ENCODE data around the gene RP2. TPM values are rescaled to one million over a fixed set of nuclear protein-coding genes. Genes with fewer than 3 reads are reported as not detected.

Gene RP2
- polyA plus RNA-seq, 3 donors from 2014 or later: 4.4 to 13.2 (median 8.2) TPM

DNA sequence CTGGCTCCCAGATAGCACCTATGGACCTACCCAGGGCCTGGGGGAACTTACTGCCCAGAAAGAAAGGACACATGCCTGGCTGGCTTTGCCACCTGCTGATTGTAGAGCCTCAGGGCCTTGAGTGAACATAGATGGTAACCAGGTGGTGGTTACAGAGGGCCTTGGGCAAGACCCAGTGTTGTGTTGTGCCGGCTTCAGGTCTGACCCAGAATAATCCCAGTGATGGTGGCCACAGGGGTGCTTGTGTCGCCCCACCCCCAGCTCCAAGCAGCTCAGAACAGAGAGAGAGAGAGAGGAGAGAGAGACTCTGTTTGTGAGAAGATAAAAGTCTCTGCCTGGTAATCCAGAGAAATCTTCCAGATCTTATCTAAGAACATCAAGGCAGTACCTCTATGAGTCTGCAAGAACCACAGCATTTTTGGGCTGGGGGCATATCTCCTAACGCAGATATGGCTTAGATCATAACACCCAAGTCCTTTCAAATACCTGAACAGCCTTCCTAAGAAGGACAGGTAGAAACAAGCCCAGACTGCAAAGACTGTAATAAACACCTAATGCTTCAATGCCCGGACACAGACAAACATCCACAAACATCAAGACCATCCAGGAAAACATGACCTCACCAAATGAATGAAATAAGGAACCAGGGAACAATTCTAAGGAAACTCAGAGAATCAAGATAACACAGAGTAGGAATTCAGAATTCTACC lies 16.3 kb upstream of the RP2 start:
- H3K9me3 Mint-ChIP-seq: peaks cover 0 to 5% (median 0%) of the 10 kb centered on the region in 6 donors
- H3K27ac Mint-ChIP-seq: no peak overlapping the region
- H3K36me3 Mint-ChIP-seq: no peaks in the 10 kb centered on the region
- no peaks in the 10 kb centered on the region for H3K4me1 Mint-ChIP-seq
- peaks cover 0 to 8% (median 0%) of the 10 kb centered on the region in 3 donors for H3K27me3 Mint-ChIP-seq (ENCODE audit: low read depth in 3 of 3)
- no peak overlapping the region for H3K4me3 Mint-ChIP-seq
- DNase-seq: no peak

DNA sequence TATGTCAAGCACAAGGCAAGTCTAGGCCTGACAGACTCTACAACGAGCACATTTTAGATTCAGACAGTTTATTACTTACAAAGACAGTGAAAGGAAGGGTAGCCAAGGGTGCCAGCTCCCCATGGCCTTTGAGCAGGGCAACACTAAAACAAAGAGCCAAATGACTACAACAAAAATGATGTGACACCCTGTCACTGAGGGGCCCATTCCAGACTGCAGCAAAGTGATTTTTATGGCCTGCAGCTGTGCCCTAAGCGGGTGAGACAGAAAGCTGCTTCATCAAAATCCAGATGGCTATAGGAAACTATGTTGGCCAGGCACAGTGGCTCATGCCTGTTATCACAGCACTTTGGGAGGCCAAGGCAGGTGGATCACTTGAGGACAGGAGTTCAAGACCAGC lies 13.4 kb upstream of the RP2 start:
- DNase-seq: no peak

DNA sequence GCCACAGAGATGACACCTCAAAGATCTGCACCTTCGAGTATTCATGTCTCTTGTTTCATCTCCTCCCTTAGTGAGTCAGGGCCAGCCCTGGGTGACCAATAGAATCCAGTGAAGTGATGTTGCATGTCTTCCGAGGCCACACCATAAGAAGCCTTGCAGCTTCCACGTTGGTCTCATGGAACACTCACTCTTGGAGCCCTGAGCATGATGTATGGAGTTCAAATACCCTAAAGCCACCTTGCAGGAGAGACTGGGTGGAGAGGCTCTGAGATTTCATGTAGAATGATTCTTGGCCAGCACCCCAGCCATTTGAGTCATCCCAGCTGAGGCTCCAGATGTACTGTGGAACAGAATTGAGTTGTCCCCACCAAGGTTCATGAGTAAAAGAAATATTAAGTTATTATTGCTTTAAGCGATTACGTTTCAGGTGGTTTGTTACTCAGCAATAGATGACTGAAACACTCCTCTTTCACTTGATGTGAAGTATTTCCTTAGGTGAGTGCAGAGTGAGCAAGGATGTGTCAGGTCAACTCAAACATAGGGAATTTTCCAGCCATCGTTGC lies 5.0 kb upstream of the RP2 start:
- Mint-ChIP-seq H3K27me3 (ENCODE audit: low read depth in 3 of 3) (peaks cover 2 to 7% (median 3%) of the 10 kb centered on the region in 3 donors), H3K9me3 (no peaks in the 10 kb centered on the region), H3K27ac (no peak overlapping the region), H3K4me3 (no peak overlapping the region), H3K4me1 (peaks cover 3 to 6% of the 10 kb centered on the region in 2 donors), H3K36me3 (no peaks in the 10 kb centered on the region)
- no peak for DNase-seq

More for the DNA sequence above, 13.4 kb upstream of the RP2 start:
- H3K27me3 Mint-ChIP-seq (ENCODE audit: low read depth in 3 of 3): peaks cover 2 to 9% (median 3%) of the 10 kb centered on the region in 3 donors
- H3K9me3 Mint-ChIP-seq: peaks cover 0 to 5% (median 0%) of the 10 kb centered on the region in 6 donors
- H3K4me3 Mint-ChIP-seq: no peak overlapping the region
- no peak overlapping the region for H3K27ac Mint-ChIP-seq
- H3K36me3 Mint-ChIP-seq: no peaks in the 10 kb centered on the region
- H3K4me1 Mint-ChIP-seq: no peaks in the 10 kb centered on the region

DNA sequence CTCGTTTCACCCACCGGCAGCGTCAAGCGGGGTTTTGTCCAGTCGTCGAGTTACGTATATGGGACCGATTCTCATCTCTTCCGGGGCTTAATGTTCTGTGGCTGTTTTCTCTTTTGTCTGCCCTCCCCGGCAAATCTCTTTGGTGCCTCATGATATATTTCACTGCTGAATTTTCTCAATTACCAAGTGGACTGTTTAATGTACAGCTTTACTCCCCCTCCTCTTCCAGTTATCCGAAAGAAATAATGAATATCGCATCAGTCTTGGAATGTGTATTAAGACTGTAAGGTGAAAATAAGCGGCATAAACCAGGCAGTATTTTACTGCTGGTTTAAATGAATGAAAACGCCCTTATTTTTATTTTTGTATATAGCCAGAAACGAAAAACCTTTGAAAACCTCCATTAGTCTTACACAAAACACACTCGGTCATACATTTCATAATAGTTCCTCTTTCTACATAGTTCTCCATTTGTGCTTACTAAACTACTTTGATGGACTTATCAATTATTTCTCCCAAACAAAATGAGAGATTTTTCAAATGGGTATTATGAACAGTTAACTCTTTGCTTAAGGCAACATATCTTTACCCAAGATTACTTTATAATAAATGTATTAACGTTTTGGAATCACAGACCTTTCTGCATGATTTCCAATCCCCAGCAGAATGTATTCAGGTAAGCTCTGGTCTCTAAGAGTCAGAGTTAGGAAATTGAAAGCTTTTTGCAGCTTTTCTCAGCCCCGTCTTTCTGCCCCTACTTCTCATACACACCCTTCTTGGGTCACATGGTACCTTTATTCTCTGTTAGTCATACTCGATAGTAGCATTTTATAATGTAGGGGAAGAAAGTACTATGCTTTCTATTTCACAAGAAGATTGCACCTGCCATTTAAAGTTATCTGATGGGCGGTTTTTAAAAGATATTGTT lies 979 bp downstream of the RP2 start:
- peak in 2 of 3 donors; percentile 6 to 10 for DNase-seq
- Mint-ChIP-seq H3K27me3 (ENCODE audit: low read depth in 3 of 3) (peaks cover 2 to 3% (median 3%) of the 10 kb centered on the region in 3 donors), H3K9me3 (no peaks in the 10 kb centered on the region), H3K27ac (peak overlapping the region; percentile 92 to 98 (median 96)), H3K4me3 (peak overlapping the region; percentile 88 to 99 (median 98)), H3K36me3 (no peaks in the 10 kb centered on the region), H3K4me1 (peaks cover 15 to 33% of the 10 kb centered on the region in 2 donors)

DNA sequence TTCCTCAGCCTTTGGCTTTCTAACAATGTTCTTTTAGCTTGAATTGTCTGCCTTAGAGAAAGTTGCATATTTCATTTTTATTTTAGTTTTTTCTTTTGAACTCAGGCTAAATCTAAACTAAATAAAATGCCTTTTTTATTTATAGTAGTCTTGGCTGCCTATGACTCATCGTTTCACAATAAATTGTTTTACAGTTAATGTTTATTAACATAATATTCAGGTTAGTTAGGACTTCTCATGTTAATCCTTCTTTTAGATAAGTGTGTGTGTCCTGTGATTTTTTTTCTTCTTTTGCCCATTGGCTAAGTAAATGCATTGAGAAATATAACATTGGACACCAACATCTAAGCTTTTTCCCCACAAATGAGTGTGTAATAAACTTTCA lies 1.6 kb downstream of the RP2 start:
- DNase-seq: no peak
- peaks cover 0 to 3% (median 3%) of the 10 kb centered on the region in 3 donors for H3K27me3 Mint-ChIP-seq (ENCODE audit: low read depth in 3 of 3)
- no peaks in the 10 kb centered on the region for H3K36me3 Mint-ChIP-seq
- no peaks in the 10 kb centered on the region for H3K9me3 Mint-ChIP-seq
- H3K4me3 Mint-ChIP-seq: peak overlapping the region; percentile 88 to 99 (median 98)
- peaks cover 17 to 33% of the 10 kb centered on the region in 2 donors for H3K4me1 Mint-ChIP-seq
- H3K27ac Mint-ChIP-seq: peak overlapping the region in 5 of 6 donors; percentile 92 to 98 (median 96)

DNA sequence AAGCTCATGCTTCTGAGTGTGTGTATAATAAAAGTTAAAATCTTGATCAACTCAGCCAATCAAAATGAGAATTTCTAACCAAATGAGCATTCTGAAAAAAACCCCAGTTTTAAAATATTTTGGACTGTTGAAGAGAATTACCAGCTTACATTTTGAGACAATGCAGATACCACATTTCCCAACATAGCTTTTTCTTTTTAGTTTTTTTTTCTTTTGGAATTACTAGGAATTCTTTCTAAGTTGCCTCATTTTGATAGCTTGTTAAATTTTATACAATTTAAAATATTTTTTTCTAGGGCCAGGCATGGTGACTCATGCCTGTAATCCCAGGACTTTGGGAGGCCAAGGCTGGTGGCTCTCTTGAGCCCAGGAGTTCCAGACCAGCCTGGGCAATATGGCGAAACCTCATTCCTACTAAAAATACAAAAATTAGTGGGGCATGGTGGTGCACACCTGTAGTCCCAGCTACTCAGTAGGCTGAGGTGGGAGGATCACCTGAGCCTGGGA lies 2.2 kb downstream of the RP2 start:
- H3K9me3 Mint-ChIP-seq: no peaks in the 10 kb centered on the region
- H3K27ac Mint-ChIP-seq: peak overlapping the region in 1 of 6 donors; percentile 92
- peaks cover 17 to 33% of the 10 kb centered on the region in 2 donors for H3K4me1 Mint-ChIP-seq
- DNase-seq: no peak
- peak overlapping the region in 1 of 5 donors; percentile 95 for H3K4me3 Mint-ChIP-seq
- H3K27me3 Mint-ChIP-seq (ENCODE audit: low read depth in 3 of 3): peaks cover 0 to 4% (median 3%) of the 10 kb centered on the region in 3 donors
- H3K36me3 Mint-ChIP-seq: no peaks in the 10 kb centered on the region

DNA sequence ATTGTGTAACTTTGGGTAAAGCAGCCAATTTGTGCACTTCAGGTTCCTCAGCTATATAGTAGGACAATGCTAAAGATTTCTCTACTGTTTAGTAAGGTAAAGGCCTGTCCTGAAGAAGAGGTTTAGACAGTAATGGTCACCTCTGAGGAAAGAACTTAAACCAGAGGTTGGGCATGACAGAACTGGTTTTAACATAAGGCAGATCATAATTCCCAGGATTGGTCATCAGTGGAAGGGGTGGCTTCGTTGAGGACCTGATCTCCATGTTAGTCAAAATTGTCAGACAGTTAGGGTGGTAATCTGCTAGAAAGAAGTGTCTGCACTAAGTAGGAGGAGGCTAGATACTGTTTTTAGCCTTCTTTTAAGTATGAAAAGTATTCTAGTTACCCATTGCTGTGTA lies 4.1 kb downstream of the RP2 start:
- no peak for DNase-seq
- Mint-ChIP-seq H3K36me3 (no peaks in the 10 kb centered on the region), H3K4me3 (no peak overlapping the region), H3K9me3 (no peaks in the 10 kb centered on the region), H3K4me1 (peaks cover 26 to 44% of the 10 kb centered on the region in 2 donors), H3K27ac (no peak overlapping the region), H3K27me3 (ENCODE audit: low read depth in 3 of 3) (peaks cover 0 to 3% (median 1%) of the 10 kb centered on the region in 3 donors)

DNA sequence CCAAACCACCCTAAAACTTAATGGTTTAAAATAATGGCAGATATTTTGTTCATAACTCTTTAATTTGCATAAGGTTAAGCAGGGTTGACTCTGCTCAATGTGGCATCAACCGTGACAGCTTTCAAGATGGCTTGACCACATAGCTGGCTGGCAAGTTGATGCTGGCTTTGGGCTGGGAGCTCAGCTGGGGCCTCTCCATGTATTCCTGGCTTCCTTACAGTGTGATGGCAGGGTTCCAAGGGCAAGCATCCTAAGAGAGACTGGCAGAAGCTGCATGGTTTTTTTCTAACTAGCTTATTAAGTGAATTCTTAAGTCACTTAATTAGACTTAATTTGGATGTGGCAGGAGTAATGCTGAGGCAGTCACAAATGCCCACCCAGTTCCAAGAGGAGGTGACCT lies 4.5 kb downstream of the RP2 start:
- H3K27ac Mint-ChIP-seq: no peak overlapping the region
- H3K36me3 Mint-ChIP-seq: no peaks in the 10 kb centered on the region
- H3K4me3 Mint-ChIP-seq: no peak overlapping the region

DNA sequence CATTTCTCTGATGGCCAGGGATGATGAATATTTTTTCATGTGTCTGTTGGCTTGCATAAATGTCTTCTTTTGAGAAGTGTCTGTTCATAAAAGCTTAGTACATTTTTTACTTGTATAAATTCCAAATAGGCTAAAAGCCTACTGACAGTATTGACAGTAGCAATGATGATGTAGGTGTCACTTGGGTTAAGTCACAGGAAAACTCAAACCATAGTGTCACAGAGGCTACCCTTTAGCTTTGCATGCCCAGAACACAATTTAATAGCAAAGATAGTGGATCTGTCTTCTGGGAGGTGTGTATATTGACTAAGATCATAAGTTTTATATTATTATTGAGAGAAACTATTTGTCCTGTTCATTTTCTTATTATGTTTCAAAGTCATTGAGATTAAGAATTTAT lies 8.1 kb downstream of the RP2 start:
- H3K27me3 Mint-ChIP-seq (ENCODE audit: low read depth in 3 of 3): peaks cover 0 to 1% (median 0%) of the 10 kb centered on the region in 3 donors
- peaks cover 13 to 26% of the 10 kb centered on the region in 2 donors for H3K4me1 Mint-ChIP-seq
- H3K4me3 Mint-ChIP-seq: peak overlapping the region in 1 of 5 donors; percentile 24
- no peaks in the 10 kb centered on the region for H3K9me3 Mint-ChIP-seq
- DNase-seq: peak in 1 of 3 donors; percentile 2
- H3K27ac Mint-ChIP-seq: peak overlapping the region in 2 of 6 donors; percentile 40 to 69
- no peaks in the 10 kb centered on the region for H3K36me3 Mint-ChIP-seq

More for the DNA sequence above, 4.5 kb downstream of the RP2 start:
- H3K9me3 Mint-ChIP-seq: no peaks in the 10 kb centered on the region
- H3K4me1 Mint-ChIP-seq: peaks cover 23 to 40% of the 10 kb centered on the region in 2 donors
- no peak for DNase-seq
- peaks cover 0 to 2% (median 1%) of the 10 kb centered on the region in 3 donors for H3K27me3 Mint-ChIP-seq (ENCODE audit: low read depth in 3 of 3)

DNA sequence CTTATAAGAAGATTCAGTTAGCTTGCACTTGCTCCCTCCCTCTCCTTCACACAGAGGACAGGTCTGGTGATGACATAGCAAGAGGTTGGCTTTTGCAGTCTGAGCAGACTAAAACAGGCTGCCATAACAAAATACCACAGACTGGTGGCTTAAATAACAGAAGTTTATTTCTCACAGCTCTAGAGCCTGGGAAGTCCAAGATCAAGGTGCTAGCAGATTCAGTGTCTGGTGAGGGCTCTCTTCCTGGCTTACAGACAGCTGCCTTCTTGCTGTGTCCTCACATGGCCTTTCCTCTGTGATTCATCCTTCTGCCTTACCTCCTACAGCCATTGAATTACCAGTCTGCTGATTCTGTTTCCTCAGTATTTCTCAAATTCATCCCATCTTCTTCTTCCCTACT lies 13.1 kb downstream of the RP2 start:
- Mint-ChIP-seq H3K9me3 (no peaks in the 10 kb centered on the region), H3K4me3 (peak overlapping the region in 1 of 5 donors; percentile 13), H3K27me3 (ENCODE audit: low read depth in 3 of 3) (peaks cover 0 to under 1% (median 0%) of the 10 kb centered on the region in 3 donors), H3K36me3 (no peaks in the 10 kb centered on the region), H3K27ac (no peak overlapping the region), H3K4me1 (peaks cover 13 to 17% of the 10 kb centered on the region in 2 donors)
- no peak for DNase-seq

DNA sequence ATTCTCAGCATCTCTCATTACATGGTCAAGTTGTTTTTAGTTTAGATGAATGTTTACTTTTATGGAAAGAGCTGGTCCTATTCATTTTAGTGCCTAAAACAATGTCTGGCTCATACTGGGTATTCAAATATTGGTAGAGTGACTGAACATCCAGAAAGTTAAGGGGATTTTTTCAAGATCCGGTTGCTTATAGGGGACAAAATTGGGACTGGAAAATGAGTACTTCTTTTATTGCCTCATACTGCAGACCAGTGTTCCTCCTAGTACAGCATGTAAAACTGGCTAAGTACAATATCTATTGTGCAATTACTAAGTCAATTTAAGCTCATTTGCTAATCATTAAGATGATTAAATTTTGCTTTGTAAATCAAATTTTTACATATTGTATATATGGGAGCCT lies 13.9 kb downstream of the RP2 start:
- DNase-seq: no peak
- no peak overlapping the region for H3K27ac Mint-ChIP-seq
- peaks cover 0 to 3% (median 0%) of the 10 kb centered on the region in 3 donors for H3K27me3 Mint-ChIP-seq (ENCODE audit: low read depth in 3 of 3)
- no peak overlapping the region for H3K4me3 Mint-ChIP-seq
- H3K9me3 Mint-ChIP-seq: no peaks in the 10 kb centered on the region
- H3K36me3 Mint-ChIP-seq: no peaks in the 10 kb centered on the region
- peaks cover 7 to 9% of the 10 kb centered on the region in 2 donors for H3K4me1 Mint-ChIP-seq

DNA sequence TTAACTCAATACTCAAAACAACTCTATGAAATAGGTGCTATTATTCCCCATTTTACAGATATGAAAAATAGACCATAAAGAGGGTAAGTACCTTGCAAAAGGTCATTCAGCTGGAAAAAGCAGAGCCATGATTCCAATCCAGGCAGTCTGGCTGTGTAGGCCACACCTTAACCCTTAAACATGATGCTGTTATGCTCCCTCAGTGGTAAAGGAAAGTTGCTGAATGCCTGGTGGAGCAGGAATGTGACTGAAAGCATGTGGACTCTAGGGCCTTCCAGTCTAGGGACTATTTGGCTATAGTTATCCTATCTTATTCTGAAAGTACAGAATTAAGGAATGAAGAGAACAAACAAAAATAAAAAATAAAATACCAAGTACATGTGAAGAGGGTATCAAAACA lies 19.6 kb downstream of the RP2 start:
- H3K9me3 Mint-ChIP-seq: no peaks in the 10 kb centered on the region
- H3K27ac Mint-ChIP-seq: no peak overlapping the region
- H3K4me1 Mint-ChIP-seq: peaks cover 0 to 2% of the 10 kb centered on the region in 2 donors
- peaks cover 0 to 3% (median 0%) of the 10 kb centered on the region in 3 donors for H3K27me3 Mint-ChIP-seq (ENCODE audit: low read depth in 3 of 3)
- no peak for DNase-seq
- H3K4me3 Mint-ChIP-seq: no peak overlapping the region
- H3K36me3 Mint-ChIP-seq: peaks cover 0 to 3% (median 0%) of the 10 kb centered on the region in 3 donors

DNA sequence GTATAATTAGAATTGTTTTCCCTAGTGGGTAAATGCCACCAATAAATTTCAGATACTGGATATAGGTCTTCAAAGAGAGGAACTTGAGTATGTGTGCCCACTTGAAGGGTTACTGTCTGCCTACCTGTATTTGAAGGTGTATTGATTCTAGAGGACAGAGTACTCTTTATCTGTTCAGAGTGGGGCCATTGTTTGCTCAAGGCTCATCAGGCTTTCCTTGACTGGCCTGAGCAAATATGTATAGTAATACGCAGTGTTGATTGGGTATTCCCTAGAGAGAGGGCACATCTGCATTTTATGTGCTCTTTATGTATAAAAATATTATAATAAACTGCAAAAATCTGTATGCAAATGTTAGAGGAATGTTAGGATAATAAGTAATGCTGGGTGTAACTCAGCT lies 23.7 kb downstream of the RP2 start:
- Mint-ChIP-seq H3K4me3 (no peak overlapping the region), H3K27ac (no peak overlapping the region), H3K27me3 (ENCODE audit: low read depth in 3 of 3) (peaks cover 0 to 5% (median 0%) of the 10 kb centered on the region in 3 donors), H3K4me1 (peaks cover 0 to 2% of the 10 kb centered on the region in 2 donors), H3K36me3 (peaks cover 0 to 3% (median 0%) of the 10 kb centered on the region in 3 donors), H3K9me3 (no peaks in the 10 kb centered on the region)
- no peak for DNase-seq
